HEK293 (cell line): Measurements from ENCODE around the gene EDA2R.

Source experiments
- CTCF ChIA-PET: fragments of 350-600 bp; formaldehyde crosslinking; extraction: SDS; loops from one replicate; lab custom pipeline; 2021; ENCODE audit warnings: antibody characterized with exemption; lab: Yijun Ruan, JAX
- POLR2A ChIA-PET: fragments of 300-600 bp; formaldehyde crosslinking; extraction: SDS; loops from one replicate; lab custom pipeline; 2020; ENCODE audit warnings: antibody characterized with exemption, inconsistent platforms; lab: Yijun Ruan, JAX
- H3K27ac ChIP-seq: fragments of 200-500 bp; sonication (Bioruptor generic); 2 replicates; pipeline ENCODE4 v1.5.1; 2014; ENCODE audit warnings: low read depth, low read length, control low read depth, inconsistent platforms; ENCODE audit errors: extremely low read depth
- H3K36me3 ChIP-seq, 2 experiments: fragments of 200-500 bp in 1 of 2; sonication (Bioruptor generic) in 1 of 2; 1 replicate in 1 of 2; 2 replicates in 1 of 2; pipeline ENCODE4 v1.5.1; 2014 to 2017; ENCODE audit warnings: inconsistent platforms in 2 of 2, low read length in 2 of 2; ENCODE audit not compliant: control insufficient read depth in 2 of 2, insufficient read depth in 1 of 2
- H3K4me1 ChIP-seq: fragments of 200-500 bp; sonication (Bioruptor generic); 2 replicates; pipeline ENCODE4 v1.5.1; 2014; ENCODE audit warnings: mild to moderate bottlenecking, low read length, inconsistent platforms; ENCODE audit not compliant: control insufficient read depth, insufficient read depth
- H3K4me3 ChIP-seq: 2 replicates; pipeline ENCODE4 v1.5.1; 2011; ENCODE audit warnings: low read depth, mild to moderate bottlenecking, control low read depth, low read length, moderate library complexity
- H3K9me3 ChIP-seq: fragments of 200-500 bp; sonication (Bioruptor generic); 2 replicates; pipeline ENCODE4 v1.5.1; 2014; ENCODE audit warnings: low read depth, low read length, inconsistent platforms; ENCODE audit not compliant: control insufficient read depth, insufficient read depth
- BCL11A ChIP-seq: fragments of 450-650 bp; formaldehyde crosslinking; IDR thresholded peaks from 2 replicates; pipeline ENCODE4 v1.5.1; 2016; ENCODE audit warnings: low read depth, missing biosample characterization, missing genetic modification characterization
- GLI4 ChIP-seq: fragments of 450-650 bp; formaldehyde crosslinking; IDR thresholded peaks from 2 replicates; pipeline ENCODE4 v1.5.1; 2016; ENCODE audit warnings: missing biosample characterization, missing genetic modification characterization
- HOXC10 ChIP-seq: sonication (generic); formaldehyde crosslinking; IDR thresholded peaks from 2 replicates; pipeline ENCODE4 v1.8.1; 2023; ENCODE audit warnings: mild to moderate bottlenecking, missing genetic modification reagents
- OSR2 ChIP-seq: fragments of 450-650 bp; formaldehyde crosslinking; IDR thresholded peaks from 2 replicates; pipeline ENCODE4 v1.5.1; 2016; ENCODE audit warnings: missing biosample characterization, missing genetic modification characterization
- PRDM10 ChIP-seq: fragments of 450-650 bp; formaldehyde crosslinking; IDR thresholded peaks from 2 replicates; pipeline ENCODE4 v1.5.1; 2016; ENCODE audit warnings: missing biosample characterization, missing genetic modification characterization
- RBAK ChIP-seq: fragments of 450-650 bp; formaldehyde crosslinking; IDR thresholded peaks from 2 replicates; pipeline ENCODE4 v1.5.1; 2016; ENCODE audit warnings: missing biosample characterization, missing genetic modification characterization
- SP2 ChIP-seq: fragments of 450-650 bp; formaldehyde crosslinking; IDR thresholded peaks from 2 replicates; pipeline ENCODE4 v1.5.1; 2016; ENCODE audit warnings: missing biosample characterization, missing genetic modification characterization
- ZBTB26 ChIP-seq: fragments of 450-650 bp; formaldehyde crosslinking; optimal IDR thresholded peaks from 2 replicates; pipeline ENCODE3; 2016; ENCODE audit warnings: missing biosample characterization, mild to moderate bottlenecking, missing genetic modification characterization
- ZBTB49 ChIP-seq: fragments of 450-650 bp; formaldehyde crosslinking; IDR thresholded peaks from 2 replicates; pipeline ENCODE4 v1.5.1; 2016; ENCODE audit warnings: missing biosample characterization, missing genetic modification characterization, low read depth
- ZEB2 ChIP-seq: fragments of 450-650 bp; formaldehyde crosslinking; IDR thresholded peaks from 2 replicates; pipeline ENCODE4 v1.5.1; 2016; ENCODE audit warnings: missing biosample characterization, missing genetic modification characterization
- ZNF140 ChIP-seq: fragments of 450-650 bp; formaldehyde crosslinking; IDR thresholded peaks from 2 replicates; pipeline ENCODE4 v1.5.1; 2016; ENCODE audit warnings: missing biosample characterization, missing genetic modification characterization
- ZNF324 ChIP-seq: fragments of 450-650 bp; formaldehyde crosslinking; IDR thresholded peaks from 2 replicates; pipeline ENCODE4 v1.5.1; 2016; ENCODE audit warnings: missing biosample characterization, missing genetic modification characterization
- ZNF416 ChIP-seq: fragments of 450-650 bp; formaldehyde crosslinking; IDR thresholded peaks from 2 replicates; pipeline ENCODE4 v1.5.1; 2016; ENCODE audit warnings: missing biosample characterization, missing genetic modification characterization
- ZNF596 ChIP-seq: fragments of 450-650 bp; IDR thresholded peaks from 2 replicates; pipeline ENCODE4 v1.5.0; 2018; ENCODE audit warnings: missing biosample characterization, mild to moderate bottlenecking, missing genetic modification characterization, moderate library complexity
- ZNF654 ChIP-seq: fragments of 450-650 bp; formaldehyde crosslinking; IDR thresholded peaks from 2 replicates; pipeline ENCODE4 v1.5.1; 2016; ENCODE audit warnings: low read depth, missing biosample characterization, missing genetic modification characterization
- ZNF792 ChIP-seq: fragments of 450-650 bp; formaldehyde crosslinking; IDR thresholded peaks from 2 replicates; pipeline ENCODE4 v1.5.1; 2016; ENCODE audit warnings: missing biosample characterization, missing genetic modification characterization
- ZSCAN23 ChIP-seq: fragments of 450-650 bp; formaldehyde crosslinking; IDR thresholded peaks from 2 replicates; pipeline ENCODE4 v1.5.1; 2016; ENCODE audit warnings: missing biosample characterization, missing genetic modification characterization
- TF ChIP-seq, protein P1 (sequence below): fragments of 450-650 bp; formaldehyde crosslinking; IDR thresholded peaks from 2 replicates; pipeline ENCODE4 v1.5.1; 2016; ENCODE audit warnings: missing biosample characterization, missing genetic modification characterization
- TF ChIP-seq, protein P2 (sequence below): fragments of 450-650 bp; formaldehyde crosslinking; IDR thresholded peaks from 2 replicates; pipeline ENCODE4; 2016; ENCODE audit warnings: missing biosample characterization, missing genetic modification characterization

EDA2R gene

DNA sequence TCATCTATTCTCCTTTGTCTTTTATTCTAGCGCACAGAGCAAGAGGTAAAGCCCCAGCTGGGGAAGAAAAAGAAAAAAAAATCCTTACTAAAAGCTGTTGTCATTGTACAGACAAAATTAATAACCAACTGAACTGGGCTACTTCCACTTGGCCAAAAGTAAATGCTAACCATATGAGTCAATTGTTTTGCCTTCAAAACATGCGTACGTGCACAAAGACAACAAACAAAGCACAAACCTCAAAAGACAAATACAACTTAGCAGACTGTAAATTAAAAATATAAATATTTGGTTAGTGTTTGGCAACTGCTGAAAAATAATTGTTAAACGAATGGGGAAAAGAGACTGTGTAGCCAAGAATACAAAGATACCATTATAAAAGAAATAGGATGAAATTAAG lies 5.9 kb downstream of the EDA2R start:
- H3K4me1 ChIP-seq: no peaks in the 10 kb centered on the region
- ChIA-PET POLR2A (no interaction called here), CTCF (no interaction called here)
- H3K27ac ChIP-seq: no peak overlapping the region
- H3K4me3 ChIP-seq: no peak overlapping the region
- H3K36me3 ChIP-seq: peaks cover 0 to 2% of the 10 kb centered on the region in 2 experiments; a peak in 1 of 3 replicates
- no peak for TF ChIP-seq ZNF792 (tag by site-specific recombination)
- no peak for TF ChIP-seq RBAK (tag by site-specific recombination)
- TF ChIP-seq PRDM10: no peak
- TF ChIP-seq, protein P1, sequence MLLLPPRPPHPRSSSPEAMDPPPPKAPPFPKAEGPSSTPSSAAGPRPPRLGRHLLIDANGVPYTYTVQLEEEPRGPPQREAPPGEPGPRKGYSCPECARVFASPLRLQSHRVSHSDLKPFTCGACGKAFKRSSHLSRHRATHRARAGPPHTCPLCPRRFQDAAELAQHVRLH: no peak
- no peak for TF ChIP-seq OSR2 (tag by site-specific recombination)
- TF ChIP-seq ZNF596: no peak
- no peak for TF ChIP-seq ZNF654
- no peak for TF ChIP-seq ZBTB26 (tag by site-specific recombination)
- TF ChIP-seq SP2 (tag by site-specific recombination): no peak
- no peak for TF ChIP-seq BCL11A
- TF ChIP-seq, protein P2, sequence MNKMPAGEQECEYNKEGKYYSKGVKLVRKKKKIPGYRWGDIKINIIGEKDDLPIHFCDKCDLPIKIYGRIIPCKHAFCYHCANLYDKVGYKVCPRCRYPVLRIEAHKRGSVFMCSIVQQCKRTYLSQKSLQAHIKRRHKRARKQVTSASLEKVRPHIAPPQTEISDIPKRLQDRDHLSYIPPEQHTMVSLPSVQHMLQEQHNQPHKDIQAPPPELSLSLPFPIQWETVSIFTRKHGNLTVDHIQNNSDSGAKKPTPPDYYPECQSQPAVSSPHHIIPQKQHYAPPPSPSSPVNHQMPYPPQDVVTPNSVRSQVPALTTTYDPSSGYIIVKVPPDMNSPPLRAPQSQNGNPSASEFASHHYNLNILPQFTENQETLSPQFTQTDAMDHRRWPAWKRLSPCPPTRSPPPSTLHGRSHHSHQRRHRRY (tag by site-specific recombination): no peak
- TF ChIP-seq ZEB2 (tag by site-specific recombination): no peak
- TF ChIP-seq ZSCAN23 (tag by site-specific recombination): no peak
- TF ChIP-seq HOXC10 (CRISPR knock-in tag): no peak
- TF ChIP-seq ZNF416 (tag by site-specific recombination): no peak
- no peak for TF ChIP-seq ZNF324 (tag by site-specific recombination)
- TF ChIP-seq ZBTB49 (tag by site-specific recombination): no peak
- H3K9me3 ChIP-seq: no peaks in the 10 kb centered on the region

DNA sequence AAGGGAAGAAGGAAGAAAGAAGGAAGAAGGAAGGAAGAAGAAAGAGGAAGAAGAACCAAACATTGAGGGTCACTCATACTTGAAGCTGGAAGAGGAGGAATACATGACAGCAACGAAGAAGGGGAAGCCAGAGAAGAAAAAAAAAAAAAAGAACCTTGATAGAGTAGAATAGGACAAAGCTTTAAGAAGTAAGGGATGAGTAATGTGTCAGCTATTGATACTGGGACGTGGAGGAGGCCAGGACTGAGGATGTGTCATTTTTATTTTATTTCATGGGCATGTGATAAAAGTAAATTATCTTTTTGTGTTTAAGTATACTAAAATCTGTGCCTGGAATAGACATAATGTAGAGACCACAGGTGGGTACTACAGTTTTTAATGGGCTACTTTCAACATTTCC lies 6.4 kb downstream of the EDA2R start:
- H3K27ac ChIP-seq: no peak overlapping the region
- no peaks in the 10 kb centered on the region for H3K9me3 ChIP-seq
- ChIA-PET CTCF (interaction anchor here (0.6 kb wide), 1 partner anchor 40 kb away, joined by 3 read pairs; no protein-coding TSS in a partner anchor), POLR2A (no interaction called here)
- no peak overlapping the region for H3K4me3 ChIP-seq
- no peaks in the 10 kb centered on the region for H3K4me1 ChIP-seq
- peaks cover 0 to 2% of the 10 kb centered on the region in 2 experiments; a peak in 1 of 3 replicates for H3K36me3 ChIP-seq
- TF ChIP-seq GLI4 (tag by site-specific recombination): no peak
- TF ChIP-seq ZBTB26 (tag by site-specific recombination): no peak
- TF ChIP-seq ZNF140 (tag by site-specific recombination): no peak
- TF ChIP-seq, protein P1: no peak
